Nephron (organoid): ENCODE results near the gene LTO1.

Experiments
- H3K27ac Mint-ChIP-seq, 3 experiments: 2 replicates each; pipeline ENCODE4 v1.8.0; 2020; ENCODE audit warnings: mixed read lengths in 3 of 3, mild to moderate bottlenecking in 2 of 3, moderate library complexity in 1 of 3
- H3K27me3 Mint-ChIP-seq: 2 replicates; pipeline ENCODE4 v1.8.0; 2021; ENCODE audit warnings: low read depth, mild to moderate bottlenecking, moderate library complexity, mixed read lengths
- H3K36me3 Mint-ChIP-seq: 2 replicates; pipeline ENCODE4 v1.8.0; 2020; ENCODE audit warnings: low read depth, mixed read lengths
- H3K4me1 Mint-ChIP-seq: 2 replicates; pipeline ENCODE4 v1.8.0; 2020; ENCODE audit warnings: mixed read lengths
- H3K4me3 Mint-ChIP-seq, 3 experiments: 2 replicates each; pipeline ENCODE4 v1.8.0; 2020; ENCODE audit warnings: mild to moderate bottlenecking in 3 of 3, mixed read lengths in 3 of 3, moderate library complexity in 2 of 3
- H3K9me3 Mint-ChIP-seq: 2 replicates; pipeline ENCODE4 v1.8.0; 2020; ENCODE audit warnings: mixed read lengths
- TF ChIP-seq, protein P1 (sequence below), 3 experiments: fragments of 200-600 bp; sonication (generic); IDR thresholded peaks; one replicate each; pipeline ENCODE4 v1.5.0; 2021; ENCODE audit warnings: antibody characterized with exemption in 3 of 3; ENCODE audit not compliant: unreplicated experiment in 3 of 3

Gene LTO1

DNA sequence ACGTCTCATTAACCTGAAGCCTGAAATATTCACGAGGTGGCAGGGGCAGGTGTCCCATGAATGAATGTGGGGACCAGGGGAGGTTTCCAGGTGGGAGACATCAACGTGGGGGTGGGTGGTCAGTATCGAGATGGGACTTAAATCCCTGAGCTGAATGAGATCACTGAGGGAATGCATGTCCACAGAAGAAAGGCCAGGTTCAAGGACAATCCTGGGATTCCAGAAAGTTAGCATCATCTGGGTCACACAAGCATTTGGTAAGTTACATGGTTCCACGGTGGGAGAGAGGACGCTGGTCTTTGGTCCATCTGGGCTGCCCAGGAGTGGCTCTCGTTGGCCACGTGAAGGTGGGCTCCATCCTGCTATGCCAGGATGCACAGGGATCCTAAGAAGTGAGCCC lies 56.9 kb downstream of the LTO1 start:
- H3K4me3 Mint-ChIP-seq = no peak overlapping the region
- H3K9me3 Mint-ChIP-seq = no peaks in the 10 kb centered on the region
- no peaks in the 10 kb centered on the region for H3K4me1 Mint-ChIP-seq
- H3K27ac Mint-ChIP-seq = no peak overlapping the region
- H3K36me3 Mint-ChIP-seq = no peaks in the 10 kb centered on the region
- peaks cover 8% of the 10 kb centered on the region for H3K27me3 Mint-ChIP-seq
- TF ChIP-seq, protein P1, sequence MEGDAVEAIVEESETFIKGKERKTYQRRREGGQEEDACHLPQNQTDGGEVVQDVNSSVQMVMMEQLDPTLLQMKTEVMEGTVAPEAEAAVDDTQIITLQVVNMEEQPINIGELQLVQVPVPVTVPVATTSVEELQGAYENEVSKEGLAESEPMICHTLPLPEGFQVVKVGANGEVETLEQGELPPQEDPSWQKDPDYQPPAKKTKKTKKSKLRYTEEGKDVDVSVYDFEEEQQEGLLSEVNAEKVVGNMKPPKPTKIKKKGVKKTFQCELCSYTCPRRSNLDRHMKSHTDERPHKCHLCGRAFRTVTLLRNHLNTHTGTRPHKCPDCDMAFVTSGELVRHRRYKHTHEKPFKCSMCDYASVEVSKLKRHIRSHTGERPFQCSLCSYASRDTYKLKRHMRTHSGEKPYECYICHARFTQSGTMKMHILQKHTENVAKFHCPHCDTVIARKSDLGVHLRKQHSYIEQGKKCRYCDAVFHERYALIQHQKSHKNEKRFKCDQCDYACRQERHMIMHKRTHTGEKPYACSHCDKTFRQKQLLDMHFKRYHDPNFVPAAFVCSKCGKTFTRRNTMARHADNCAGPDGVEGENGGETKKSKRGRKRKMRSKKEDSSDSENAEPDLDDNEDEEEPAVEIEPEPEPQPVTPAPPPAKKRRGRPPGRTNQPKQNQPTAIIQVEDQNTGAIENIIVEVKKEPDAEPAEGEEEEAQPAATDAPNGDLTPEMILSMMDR (IDR thresholded peaks at IDR 0.05; ENCODE audit: unreplicated experiment in 3 of 3) = no peak

DNA sequence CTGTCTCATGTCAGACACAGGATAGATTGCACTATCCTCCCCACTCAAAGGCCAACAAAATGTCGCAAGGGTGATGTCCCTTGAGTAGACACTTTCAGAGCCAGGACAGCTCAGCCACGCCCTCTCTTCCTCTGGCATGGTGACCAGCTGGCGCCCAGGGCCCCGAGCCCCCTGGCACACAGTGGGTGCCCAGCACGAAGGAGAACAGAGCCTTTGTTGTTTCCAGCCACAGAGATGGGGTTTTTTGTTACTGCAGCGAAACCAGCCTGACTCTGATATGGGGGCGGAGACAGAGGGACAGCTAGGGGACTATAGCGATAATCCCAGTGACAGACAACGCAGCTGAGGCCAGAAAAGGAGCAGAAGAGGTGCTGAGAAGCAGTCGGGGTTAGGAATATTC lies 57.5 kb downstream of the LTO1 start:
- no peaks in the 10 kb centered on the region for H3K36me3 Mint-ChIP-seq
- TF ChIP-seq, protein P1 (IDR thresholded peaks at IDR 0.05; ENCODE audit: unreplicated experiment in 3 of 3) = no peak
- no peaks in the 10 kb centered on the region for H3K9me3 Mint-ChIP-seq
- H3K27me3 Mint-ChIP-seq = peaks cover 8% of the 10 kb centered on the region
- no peak overlapping the region for H3K27ac Mint-ChIP-seq
- H3K4me1 Mint-ChIP-seq = no peaks in the 10 kb centered on the region
- no peak overlapping the region for H3K4me3 Mint-ChIP-seq

- peaks cover 8% of the 10 kb centered on the region for H3K27me3 Mint-ChIP-seq
- no peaks in the 10 kb centered on the region for H3K36me3 Mint-ChIP-seq
- H3K27ac Mint-ChIP-seq = no peak overlapping the region
- no peaks in the 10 kb centered on the region for H3K9me3 Mint-ChIP-seq
- H3K4me1 Mint-ChIP-seq = no peaks in the 10 kb centered on the region
- H3K4me3 Mint-ChIP-seq = no peak overlapping the region
- TF ChIP-seq, protein P1 (IDR thresholded peaks at IDR 0.05; ENCODE audit: unreplicated experiment in 3 of 3) = no peak
Observed at GRCh38 chr11:69617220-69617619, 57.9 kb downstream of the LTO1 start.
